ENCODE results near the gene GRIN2D.

GRIN2D gene

GRCh38 chr19:48398102-48398374, 4.6 kb downstream of the GRIN2D start:
- no peak overlapping the region for H3K27ac ChIP-seq

DNA sequence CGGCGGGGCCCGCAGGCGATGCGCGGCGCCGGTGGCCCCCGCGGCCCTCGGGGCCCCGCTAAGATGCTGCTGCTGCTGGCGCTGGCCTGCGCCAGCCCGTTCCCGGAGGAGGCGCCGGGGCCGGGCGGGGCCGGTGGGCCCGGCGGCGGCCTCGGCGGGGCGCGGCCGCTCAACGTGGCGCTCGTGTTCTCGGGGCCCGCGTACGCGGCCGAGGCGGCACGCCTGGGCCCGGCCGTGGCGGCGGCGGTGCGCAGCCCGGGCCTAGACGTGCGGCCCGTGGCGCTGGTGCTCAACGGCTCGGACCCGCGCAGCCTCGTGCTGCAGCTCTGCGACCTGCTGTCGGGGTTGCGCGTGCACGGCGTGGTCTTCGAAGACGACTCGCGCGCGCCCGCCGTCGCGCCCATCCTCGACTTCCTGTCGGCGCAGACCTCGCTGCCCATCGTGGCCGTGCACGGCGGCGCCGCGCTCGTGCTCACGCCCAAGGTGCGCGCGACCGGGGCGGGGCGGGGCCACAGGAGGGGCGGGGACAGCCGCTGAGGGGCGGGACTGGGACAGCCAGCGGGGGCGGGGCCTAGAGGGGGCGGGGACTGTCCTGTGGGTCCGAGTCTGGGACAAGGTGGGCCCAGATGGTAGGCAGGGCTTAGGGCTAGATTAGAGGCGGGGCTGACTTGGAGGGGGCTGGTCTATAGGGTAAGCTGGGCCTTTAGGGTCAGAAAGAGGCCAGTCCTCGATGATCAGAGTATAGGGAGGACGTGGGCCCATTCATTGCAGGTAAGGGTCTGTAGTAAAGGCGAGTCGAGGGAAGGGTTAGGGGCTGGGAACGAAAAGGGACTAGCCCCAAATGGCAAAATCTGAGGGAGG, 5.1 kb downstream of the GRIN2D start:
- H3K4me3 ChIP-seq = no peak overlapping the region
- no peak overlapping the region for H3K27ac ChIP-seq
- no peaks in the 10 kb centered on the region for H3K36me3 ChIP-seq
- TF ChIP-seq Cebpa-rat (IDR thresholded peaks at IDR 0.05) = no peak
- H4K20me1 ChIP-seq = peaks cover 0 to 14% (median 0%) of the 10 kb centered on the region in 11 experiments; a peak in 3 of 22 replicates
- no peak overlapping the region for H3K9ac ChIP-seq
- H3K4me2 ChIP-seq = peak overlapping the region in 2 of 11 experiments; percentile 31 to 59; a peak in 1 of 22 replicates
- peaks cover 59 to 72% (median 66%) of the 10 kb centered on the region in 11 experiments for H3K27me3 ChIP-seq
- H3K9me3 ChIP-seq (replicated peaks in 1 of 11) = peaks cover 0 to 17% (median 7%) of the 10 kb centered on the region in 11 experiments; a peak in 14 of 22 replicates
- H3K4me1 ChIP-seq = peaks cover 14 to 66% (median 51%) of the 10 kb centered on the region in 10 experiments

More at GRCh38 chr19:48398102-48398374, 4.6 kb downstream of the GRIN2D start:
- H3K9ac ChIP-seq = no peak overlapping the region
- no peak overlapping the region for H3K4me2 ChIP-seq
- H3K36me3 ChIP-seq = no peaks in the 10 kb centered on the region
- peaks cover 0 to 17% (median 7%) of the 10 kb centered on the region in 11 experiments; a peak in 14 of 22 replicates for H3K9me3 ChIP-seq (replicated peaks in 1 of 11)
- TF ChIP-seq Cebpa-rat (IDR thresholded peaks at IDR 0.05) = no peak
- peaks cover 0 to 14% (median 0%) of the 10 kb centered on the region in 11 experiments; a peak in 3 of 22 replicates for H4K20me1 ChIP-seq
- peaks cover 65 to 78% (median 71%) of the 10 kb centered on the region in 11 experiments for H3K27me3 ChIP-seq
- H3K4me1 ChIP-seq = peaks cover 18 to 68% (median 57%) of the 10 kb centered on the region in 10 experiments
- no peak overlapping the region for H3K4me3 ChIP-seq

DNA sequence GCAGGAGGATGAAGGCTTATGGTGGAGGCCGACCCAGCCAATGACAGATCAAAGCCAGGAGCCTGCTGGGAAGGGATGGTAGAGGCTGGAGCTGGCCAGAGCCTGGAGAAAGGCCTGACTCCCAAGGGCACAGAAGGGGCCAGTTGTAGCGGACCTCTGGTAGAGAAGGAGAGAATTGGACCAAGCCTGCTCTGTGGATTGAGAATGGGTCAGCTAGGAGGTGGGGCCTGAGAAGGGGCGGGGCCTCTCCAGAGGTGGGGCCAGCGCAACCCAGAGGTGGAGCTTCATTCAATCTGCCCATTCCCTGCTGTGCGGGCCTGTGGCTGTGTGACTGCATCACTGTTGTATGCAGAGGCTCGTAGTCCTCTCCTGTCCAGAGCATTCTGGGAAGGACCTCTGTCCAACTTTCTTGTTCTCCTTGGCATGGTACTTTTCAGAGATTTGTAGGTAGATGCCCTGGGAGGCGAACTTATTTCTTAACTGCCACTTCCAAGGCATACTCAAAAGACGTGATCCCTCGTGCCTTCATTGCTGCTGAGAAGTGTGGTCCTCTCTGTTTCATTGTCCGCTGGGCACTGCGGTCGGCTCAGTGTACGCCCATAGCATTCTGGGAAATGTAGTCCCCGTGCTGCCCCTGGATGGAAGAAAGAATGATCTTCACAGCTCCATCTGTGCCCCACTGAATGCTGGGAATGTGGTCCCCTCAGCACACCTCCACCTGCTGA, 6.7 kb downstream of the GRIN2D start:
- Histone ChIP-seq H3K9ac (no peak overlapping the region), H3K4me2 (peak overlapping the region in 7 of 11 experiments; percentile 8 to 56 (median 14); a peak in 5 of 22 replicates), H3K4me3 (no peak overlapping the region), H3K27me3 (peaks cover 44 to 56% (median 51%) of the 10 kb centered on the region in 11 experiments), H3K9me3 (replicated peaks in 1 of 11) (peaks cover 0 to 17% (median 7%) of the 10 kb centered on the region in 11 experiments; a peak in 14 of 22 replicates), H4K20me1 (peaks cover 0 to 14% (median 0%) of the 10 kb centered on the region in 11 experiments; a peak in 3 of 22 replicates), H3K4me1 (peaks cover 2 to 52% (median 37%) of the 10 kb centered on the region in 10 experiments; a peak in 18 of 20 replicates), H3K36me3 (no peaks in the 10 kb centered on the region), H3K27ac (no peak overlapping the region)
- no peak for TF ChIP-seq Cebpa-rat (IDR thresholded peaks at IDR 0.05)

GRCh38 chr19:48401287-48401686, 7.8 kb downstream of the GRIN2D start:
- Histone ChIP-seq H3K9me3 (replicated peaks in 1 of 11) (peaks cover 0 to 17% (median 7%) of the 10 kb centered on the region in 11 experiments; a peak in 14 of 22 replicates), H4K20me1 (peaks cover 0 to 6% (median 0%) of the 10 kb centered on the region in 11 experiments; a peak in 2 of 22 replicates), H3K36me3 (no peaks in the 10 kb centered on the region), H3K27ac (no peak overlapping the region), H3K4me3 (no peak overlapping the region), H3K9ac (no peak overlapping the region), H3K4me1 (peaks cover 6 to 45% (median 26%) of the 10 kb centered on the region in 10 experiments; a peak in 18 of 20 replicates), H3K27me3 (peaks cover 32 to 45% (median 40%) of the 10 kb centered on the region in 11 experiments), H3K4me2 (peak overlapping the region in 8 of 11 experiments; percentile 18 to 56 (median 33); a peak in 14 of 22 replicates)
- no peak for TF ChIP-seq Cebpa-rat (IDR thresholded peaks at IDR 0.05)

DNA sequence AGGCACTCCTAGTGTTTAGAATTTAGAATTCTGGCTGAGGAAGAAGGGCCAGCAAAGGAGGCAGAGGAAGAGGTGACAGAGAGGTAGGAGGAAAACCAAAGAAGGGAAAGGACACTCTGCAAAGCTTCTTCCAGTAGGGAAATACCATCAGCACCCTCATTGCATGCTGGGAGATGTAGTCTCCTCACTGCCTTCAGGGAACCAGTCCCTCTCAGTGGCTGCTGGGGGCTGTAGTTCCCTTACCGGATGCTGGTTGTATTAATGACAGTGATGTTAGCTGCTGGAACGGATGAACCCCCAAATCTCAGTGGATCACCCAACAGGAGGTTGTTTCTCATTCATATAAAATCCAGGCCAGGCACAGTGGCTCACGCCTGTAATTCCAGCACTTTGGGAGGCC, 10.1 kb downstream of the GRIN2D start:
- Histone ChIP-seq H3K27me3 (peaks cover 9 to 22% (median 16%) of the 10 kb centered on the region in 11 experiments), H3K4me3 (no peak overlapping the region), H3K4me1 (peaks cover 5 to 33% (median 15%) of the 10 kb centered on the region in 10 experiments; a peak in 18 of 20 replicates), H3K36me3 (no peaks in the 10 kb centered on the region), H4K20me1 (no peaks in the 10 kb centered on the region), H3K9ac (no peak overlapping the region), H3K9me3 (replicated peaks in 1 of 11) (peaks cover 0 to 13% (median 7%) of the 10 kb centered on the region in 11 experiments; a peak in 14 of 22 replicates), H3K27ac (no peak overlapping the region), H3K4me2 (peak overlapping the region in 4 of 11 experiments; percentile 4 to 33 (median 17); a peak in 4 of 22 replicates)
- TF ChIP-seq Cebpa-rat (IDR thresholded peaks at IDR 0.05) = no peak

- H3K36me3 ChIP-seq = no peaks in the 10 kb centered on the region
- H3K4me3 ChIP-seq = no peak overlapping the region
- no peak overlapping the region for H3K27ac ChIP-seq
- H3K27me3 ChIP-seq = peaks cover 0 to 7% (median 2%) of the 10 kb centered on the region in 11 experiments; a peak in 10 of 22 replicates
- peaks cover 0 to 6% (median 0%) of the 10 kb centered on the region in 11 experiments; a peak in 8 of 22 replicates for H3K9me3 ChIP-seq (replicated peaks in 1 of 11)
- peaks cover 5 to 25% (median 12%) of the 10 kb centered on the region in 10 experiments; a peak in 16 of 20 replicates for H3K4me1 ChIP-seq
- H3K9ac ChIP-seq = no peak overlapping the region
- no peak for TF ChIP-seq Cebpa-rat (IDR thresholded peaks at IDR 0.05)
- H3K4me2 ChIP-seq = no peak overlapping the region
- no peaks in the 10 kb centered on the region for H4K20me1 ChIP-seq
Observed at GRCh38 chr19:48405010-48405659, 11.7 kb downstream of the GRIN2D start.

DNA sequence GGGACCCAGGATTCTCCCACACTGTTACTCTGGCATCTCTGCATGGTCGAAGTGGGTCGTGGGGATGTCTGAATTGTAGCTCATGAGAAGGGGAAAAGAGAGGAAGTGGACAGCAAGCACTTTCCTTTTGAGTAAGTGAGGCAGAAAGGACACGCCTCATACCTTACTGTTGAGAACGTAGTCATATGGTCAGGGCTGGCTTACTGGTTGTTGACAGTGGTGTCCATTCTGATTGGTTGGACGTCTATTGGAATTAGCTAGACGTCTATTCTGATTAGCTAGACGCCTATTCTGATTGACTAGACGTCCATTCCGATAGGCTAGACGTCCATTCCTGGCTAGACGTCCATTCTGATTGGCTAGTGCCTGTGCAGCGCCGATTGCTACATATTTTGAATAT, 12.4 kb downstream of the GRIN2D start:
- Histone ChIP-seq H3K4me1 (peaks cover 5 to 20% (median 8%) of the 10 kb centered on the region in 10 experiments; a peak in 15 of 20 replicates), H3K27ac (no peak overlapping the region), H3K4me3 (no peak overlapping the region), H3K4me2 (peak overlapping the region in 3 of 11 experiments; percentile 6 to 13 (median 8); a peak in 4 of 22 replicates), H3K27me3 (0 out of 22 replicates have a peak, but pooled peaks cover 0 to 4% (median 0%) of the 10 kb centered on the region in 11 experiments), H3K36me3 (no peaks in the 10 kb centered on the region), H3K9me3 (replicated peaks in 1 of 11) (0 out of 22 replicates have a peak, but pooled peaks cover 0 to 6% (median 0%) of the 10 kb centered on the region in 11 experiments), H3K9ac (no peak overlapping the region), H4K20me1 (no peaks in the 10 kb centered on the region)
- no peak for TF ChIP-seq Cebpa-rat (IDR thresholded peaks at IDR 0.05)

Measured in BLaER1 treated with 17β-estradiol and CSF1 and Interleukin-3, amounts not matched to agents 10 nM and 100 nM (cell line).